DND-41 (cell line): Measurements from ENCODE around the gene FAM120AOS.
"Not testable (repeated sequence)": the region's sequence is repeated elsewhere in the genome, so short reads cannot be mapped to it uniquely, and the experiment has no call there.

Experiments
- ATAC-seq: fragments of 200-7000 bp; cut with Tn5 transposase; 3 replicates; pipeline ENCODE4 v1.9.1; 2021; ENCODE audit warnings: low read depth; ENCODE audit not compliant: insufficient read depth
- DNase-seq: peaks from one replicate; pipeline ENCODE4 v3.0.0-alpha.2; 2020
- H2AFZ ChIP-seq: 2 replicates; pipeline ENCODE4 v1.6.0; 2012; ENCODE audit warnings: low read depth, low read length
- H3K27ac ChIP-seq: 2 replicates; pipeline ENCODE4 v1.5.1; 2012; ENCODE audit warnings: low read length, inconsistent platforms
- H3K27me3 ChIP-seq: fragments of 200-600 bp; sonication (generic); 2 replicates; pipeline ENCODE4 v1.6.0; 2012; ENCODE audit warnings: low read length, mild to moderate bottlenecking, inconsistent platforms; ENCODE audit not compliant: insufficient read depth, poor library complexity
- H3K36me3 ChIP-seq: 2 replicates; pipeline ENCODE4 v1.5.1; 2012; ENCODE audit warnings: low read length, inconsistent platforms; ENCODE audit not compliant: insufficient read depth
- H3K4me1 ChIP-seq: 2 replicates; pipeline ENCODE4 v1.5.1; 2012; ENCODE audit warnings: mild to moderate bottlenecking, low read length; ENCODE audit not compliant: insufficient read depth
- H3K4me2 ChIP-seq: 2 replicates; pipeline ENCODE4 v1.6.0; 2012; ENCODE audit warnings: mild to moderate bottlenecking, moderate library complexity, low read length, inconsistent platforms; ENCODE audit not compliant: insufficient read depth
- H3K4me3 ChIP-seq, 2 experiments: fragments of 200-600 bp in 1 of 2; shearing (Covaris generic) in 1 of 2; 2 replicates each; pipeline ENCODE4 v1.5.1; 2012 to 2016; ENCODE audit warnings: inconsistent platforms in 2 of 2, low read length in 2 of 2, mild to moderate bottlenecking in 2 of 2, low read depth in 1 of 2, moderate library complexity in 1 of 2
- H3K79me2 ChIP-seq: 2 replicates; pipeline ENCODE4 v1.6.0; 2012; ENCODE audit warnings: low read length, inconsistent platforms; ENCODE audit not compliant: insufficient read depth
- H3K9ac ChIP-seq: 2 replicates; pipeline ENCODE4 v1.6.0; 2012; ENCODE audit warnings: low read depth, mild to moderate bottlenecking, inconsistent platforms, low read length, moderate library complexity
- H3K9me3 ChIP-seq: 2 replicates; pipeline ENCODE4 v1.5.1; 2012; ENCODE audit warnings: low read length, moderate library complexity, mild to moderate bottlenecking, inconsistent platforms; ENCODE audit not compliant: insufficient read depth, severe bottlenecking
- H4K20me1 ChIP-seq: 2 replicates; pipeline ENCODE4 v1.6.0; 2012; ENCODE audit warnings: low read length; ENCODE audit not compliant: insufficient read depth
- CTCF ChIP-seq: IDR thresholded peaks from 2 replicates; pipeline ENCODE4 v1.5.1; 2012; ENCODE audit warnings: borderline replicate concordance, low read length, moderate library complexity, mild to moderate bottlenecking; ENCODE audit not compliant: poor library complexity, severe bottlenecking; ENCODE audit errors: extremely low read depth
- EZH2 ChIP-seq: IDR thresholded peaks from 3 replicates; pipeline ENCODE4 v1.6.1; 2012; ENCODE audit warnings: borderline replicate concordance, low read depth, mild to moderate bottlenecking, moderate library complexity, low read length, inconsistent platforms; ENCODE audit not compliant: severe bottlenecking

The FAM120AOS gene

GRCh38 chr9:93447655-93448054 lies 5.7 kb downstream of the FAM120AOS start:
- H3K9me3 ChIP-seq = no peaks in the 10 kb centered on the region
- no peak overlapping the region for H3K4me3 ChIP-seq
- peaks cover 4% of the 10 kb centered on the region; the same call in 1 of the 2 replicates for H4K20me1 ChIP-seq
- no peak overlapping the region for H2AFZ ChIP-seq
- no peak overlapping the region for H3K4me2 ChIP-seq
- H3K9ac ChIP-seq = no peak overlapping the region
- ATAC-seq (no peak), DNase-seq (no peak)
- no peak overlapping the region for H3K27ac ChIP-seq
- peaks cover 19% of the 10 kb centered on the region for H3K4me1 ChIP-seq
- peaks cover 34% of the 10 kb centered on the region for H3K79me2 ChIP-seq
- no peaks in the 10 kb centered on the region for H3K27me3 ChIP-seq
- no peak for TF ChIP-seq CTCF
- TF ChIP-seq EZH2 = no peak
- peaks cover 38% of the 10 kb centered on the region for H3K36me3 ChIP-seq

GRCh38 chr9:93446073-93446472 lies 7.3 kb downstream of the FAM120AOS start:
- H3K36me3 ChIP-seq = peaks cover 34% of the 10 kb centered on the region
- H3K9me3 ChIP-seq = no peaks in the 10 kb centered on the region
- peaks cover 4% of the 10 kb centered on the region; the same call in 1 of the 2 replicates for H4K20me1 ChIP-seq
- DNase-seq (no peak), ATAC-seq (no peak)
- peaks cover 21% of the 10 kb centered on the region for H3K79me2 ChIP-seq
- H3K27ac ChIP-seq = no peak overlapping the region
- no peak overlapping the region for H3K4me3 ChIP-seq
- no peak overlapping the region for H3K4me2 ChIP-seq
- H3K4me1 ChIP-seq = peaks cover 19% of the 10 kb centered on the region
- H3K27me3 ChIP-seq = no peaks in the 10 kb centered on the region
- H3K9ac ChIP-seq = no peak overlapping the region
- TF ChIP-seq CTCF (no peak), EZH2 (no peak)
- H2AFZ ChIP-seq = no peak overlapping the region

- no peaks in the 10 kb centered on the region for H3K79me2 ChIP-seq
- peaks cover 3% of the 10 kb centered on the region; the same call in 1 of the 2 replicates for H3K36me3 ChIP-seq
- no peak for TF ChIP-seq CTCF
- no peak for TF ChIP-seq EZH2
- no peaks in the 10 kb centered on the region for H3K9me3 ChIP-seq
- no peaks in the 10 kb centered on the region for H3K4me1 ChIP-seq
- no peak overlapping the region for H3K9ac ChIP-seq
- H3K4me2 ChIP-seq = no peak overlapping the region
- no peak overlapping the region for H3K4me3 ChIP-seq
- ATAC-seq (no peak), DNase-seq (no peak)
- no peaks in the 10 kb centered on the region for H3K27me3 ChIP-seq
- H2AFZ ChIP-seq = no peak overlapping the region
- no peaks in the 10 kb centered on the region for H4K20me1 ChIP-seq
- H3K27ac ChIP-seq = no peak overlapping the region
These were observed 12.3 kb downstream of the FAM120AOS start for GRCh38 chr9:93440896-93441580.

- H3K27me3 ChIP-seq, H3K9ac ChIP-seq, H3K27ac ChIP-seq, DNase-seq, H3K36me3 ChIP-seq, H3K79me2 ChIP-seq, H3K4me1 ChIP-seq, H3K9me3 ChIP-seq, H4K20me1 ChIP-seq, ATAC-seq, H3K4me3 ChIP-seq, H3K4me2 ChIP-seq, H2AFZ ChIP-seq: not testable (repeated sequence)
These were observed 14.1 kb downstream of the FAM120AOS start for GRCh38 chr9:93439301-93439700.
